H1 (cell line): ENCODE data around the gene FANCE. TPM values are rescaled to one million over a fixed set of nuclear protein-coding genes. Genes with fewer than 3 reads are reported as not detected.

Source experiments
- CTCF ChIA-PET: fragments of 300-600 bp; sonication (Branson Sonifier 250); formaldehyde crosslinking; loops from one replicate; lab custom pipeline; 2021; ENCODE audit not compliant: partially characterized antibody; lab: Charles Lee
- POLR2A ChIA-PET: fragments of 300-600 bp; sonication (Branson Sonifier 250); formaldehyde crosslinking; loops from one replicate; lab custom pipeline; 2021; ENCODE audit warnings: inconsistent platforms; ENCODE audit not compliant: partially characterized antibody; lab: Charles Lee
- DNase-seq, 2 experiments: peaks; one replicate each; pipeline versions ENCODE4 v3.0.0 to v3.0.0-alpha.2; 2010 to 2022; ENCODE audit warnings: low spot score in 2 of 2, low read depth in 1 of 2, mixed read lengths in 1 of 2
- FAIRE-seq: peaks from 2 replicates; lab custom pipeline; 2011; peaks lifted over from hg19 to GRCh38; lab: Jason Lieb, UNC
- H2AFZ ChIP-seq: 2 replicates; pipeline ENCODE4 v1.8.1; 2012; ENCODE audit warnings: low read length, inconsistent platforms
- H2AK5ac ChIP-seq: 2 replicates; pipeline ENCODE4 v1.6.1; 2013; ENCODE audit warnings: low read depth, low read length
- H2BK120ac ChIP-seq: replicated peaks from 2 replicates; pipeline ENCODE3; 2013; ENCODE audit warnings: low read depth, low read length, inconsistent platforms
- H2BK12ac ChIP-seq: 2 replicates; pipeline ENCODE4 v1.6.1; 2013; ENCODE audit warnings: low read depth, low read length
- H2BK15ac ChIP-seq: 2 replicates; pipeline ENCODE4 v1.6.1; 2013; ENCODE audit warnings: low read length
- H2BK20ac ChIP-seq: 2 replicates; pipeline ENCODE4 v1.6.1; 2013; ENCODE audit warnings: low read length
- H2BK5ac ChIP-seq: 2 replicates; pipeline ENCODE4 v1.6.1; 2013; ENCODE audit warnings: low read depth, low read length
- H3K14ac ChIP-seq: 2 replicates; pipeline ENCODE4 v1.6.1; 2013; ENCODE audit warnings: inconsistent platforms; ENCODE audit not compliant: insufficient read length
- H3K18ac ChIP-seq: 2 replicates; pipeline ENCODE4 v1.6.1; 2013; ENCODE audit warnings: low read length; ENCODE audit errors: extremely low read depth
- H3K23ac ChIP-seq: 2 replicates; pipeline ENCODE4 v1.6.1; 2013; ENCODE audit warnings: inconsistent platforms; ENCODE audit not compliant: insufficient read length
- H3K23me2 ChIP-seq: 2 replicates; pipeline ENCODE4 v1.6.1; 2013; ENCODE audit warnings: low read depth, low read length
- H3K27ac ChIP-seq: 2 replicates; pipeline ENCODE4 v1.6.1; 2011; ENCODE audit warnings: low read depth, low read length, inconsistent platforms
- H3K27me3 ChIP-seq, 4 experiments: replicated peaks in 1 of 4; 1 replicate in 1 of 4; 2 replicates in 3 of 4; pipeline versions ENCODE4 v1.6.1 to v1.8.1; 2011 to 2013; ENCODE audit warnings: low read length in 3 of 4, mild to moderate bottlenecking in 3 of 4, inconsistent platforms in 2 of 4, mixed read lengths in 2 of 4, moderate library complexity in 1 of 4; ENCODE audit not compliant: control insufficient read depth in 3 of 4, insufficient read depth in 3 of 4; ENCODE audit errors: extremely low read depth in 1 of 4
- H3K36me3 ChIP-seq, 4 experiments: 2 replicates each; pipeline versions ENCODE4 v1.6.1 to v1.8.1; 2011 to 2013; ENCODE audit warnings: mild to moderate bottlenecking in 4 of 4, low read length in 3 of 4, moderate library complexity in 2 of 4, control low read depth in 1 of 4, inconsistent platforms in 1 of 4; ENCODE audit not compliant: insufficient read depth in 4 of 4, control insufficient read depth in 2 of 4
- H3K4ac ChIP-seq: replicated peaks from 2 replicates; pipeline ENCODE3; 2013; ENCODE audit warnings: low read length, low read depth, mixed read lengths, inconsistent platforms; ENCODE audit not compliant: insufficient read length
- H3K4me1 ChIP-seq, 4 experiments: replicated peaks in 1 of 4; 1 replicate in 1 of 4; 2 replicates in 3 of 4; pipeline versions ENCODE4 v1.6.1 to v1.8.1; 2011 to 2013; ENCODE audit warnings: low read length in 3 of 4, inconsistent platforms in 2 of 4, mixed read lengths in 1 of 4; ENCODE audit not compliant: insufficient read depth in 4 of 4, control insufficient read depth in 3 of 4
- H3K4me2 ChIP-seq, 2 experiments: 2 replicates each; pipeline versions ENCODE4 v1.6.1 to v1.8.1; 2011 to 2013; ENCODE audit warnings: low read depth in 2 of 2, low read length in 2 of 2, control low read depth in 1 of 2, inconsistent platforms in 1 of 2, mild to moderate bottlenecking in 1 of 2; ENCODE audit not compliant: insufficient read depth in 1 of 2
- H3K4me3 ChIP-seq, 4 experiments: fragments of 200-600, 300-600 bp in 1 of 4; sonication (generic), shearing (Covaris generic), sonication (Bioruptor Twin) in 1 of 4; 2 replicates each; pipeline versions ENCODE4 v1.5.1 to v1.8.1; 2011 to 2016; ENCODE audit warnings: low read length in 4 of 4, low read depth in 3 of 4, control low read depth in 2 of 4, inconsistent platforms in 2 of 4, mild to moderate bottlenecking in 2 of 4, mixed read lengths in 1 of 4, moderate library complexity in 1 of 4; ENCODE audit not compliant: insufficient read depth in 2 of 4; ENCODE audit errors: extremely low read depth in 1 of 4
- H3K56ac ChIP-seq: replicated peaks from 2 replicates; pipeline ENCODE3; 2013; ENCODE audit warnings: low read depth, mild to moderate bottlenecking, mixed read lengths, low read length, inconsistent platforms; ENCODE audit not compliant: insufficient read length
- H3K79me1 ChIP-seq: 2 replicates; pipeline ENCODE4 v1.6.1; 2013; ENCODE audit warnings: low read depth, low read length, control low read depth
- H3K79me2 ChIP-seq, 2 experiments: 2 replicates each; pipeline versions ENCODE4 v1.6.1 to v1.8.1; 2012 to 2013; ENCODE audit warnings: low read length in 2 of 2, mild to moderate bottlenecking in 2 of 2, inconsistent platforms in 1 of 2; ENCODE audit not compliant: insufficient read depth in 2 of 2, control insufficient read depth in 1 of 2
- H3K9ac ChIP-seq, 4 experiments: replicated peaks in 1 of 4; 1 replicate in 1 of 4; 2 replicates in 3 of 4; pipeline versions ENCODE4 v1.6.1 to v1.8.1; 2011 to 2013; ENCODE audit warnings: low read depth in 3 of 4, low read length in 3 of 4, control low read depth in 2 of 4, mild to moderate bottlenecking in 2 of 4, moderate library complexity in 2 of 4, inconsistent platforms in 1 of 4; ENCODE audit errors: extremely low read depth in 1 of 4
- H3K9me3 ChIP-seq, 2 experiments: 2 replicates each; pipeline versions ENCODE4 v1.6.1 to v1.8.1; 2012 to 2013; ENCODE audit warnings: mild to moderate bottlenecking in 2 of 2, moderate library complexity in 2 of 2, control low read depth in 1 of 2, inconsistent platforms in 1 of 2, low read depth in 1 of 2, low read length in 1 of 2, mixed read lengths in 1 of 2; ENCODE audit not compliant: insufficient read depth in 2 of 2
- H4K20me1 ChIP-seq, 2 experiments: replicated peaks in 1 of 2; 2 replicates each; pipeline versions ENCODE3 to v1.8.1; 2011 to 2013; ENCODE audit warnings: inconsistent platforms in 2 of 2, low read length in 2 of 2, mild to moderate bottlenecking in 1 of 2; ENCODE audit not compliant: insufficient read depth in 2 of 2, control insufficient read depth in 1 of 2
- H4K5ac ChIP-seq: 2 replicates; pipeline ENCODE4 v1.6.1; 2013; ENCODE audit warnings: low read length, low read depth, mixed read lengths, inconsistent platforms; ENCODE audit not compliant: insufficient read length
- H4K8ac ChIP-seq: 2 replicates; pipeline ENCODE4 v1.8.0; 2013; ENCODE audit warnings: mild to moderate bottlenecking, moderate library complexity, low read length, inconsistent platforms; ENCODE audit not compliant: insufficient read depth; ENCODE audit errors: extremely low read depth
- H4K91ac ChIP-seq: replicated peaks from 2 replicates; pipeline ENCODE3; 2013; ENCODE audit warnings: low read length, mixed read lengths, inconsistent platforms; ENCODE audit not compliant: insufficient read length
- ASH2L ChIP-seq: fragments of 200-600, 300-600 bp; sonication (generic); IDR thresholded peaks from one replicate; pipeline ENCODE4 v1.7.1; 2017; ENCODE audit warnings: low read length
- BRCA1 ChIP-seq: IDR thresholded peaks from 2 replicates; pipeline ENCODE4 v1.6.1; 2012; ENCODE audit warnings: low read depth, low read length, improper control_type of control experiment
- KDM4A ChIP-seq: IDR thresholded peaks from one replicate; pipeline ENCODE4 v1.7.1; 2012; ENCODE audit warnings: low read depth, mild to moderate bottlenecking, moderate library complexity, low read length, inconsistent platforms; ENCODE audit not compliant: severe bottlenecking
- WGBS, 2 experiments: shearing (Covaris generic) in 1 of 2; methylation state at CpG; one replicate each; pipeline versions ENCODE4 v1.1.6 to v1.1.7; 2013 to 2015; ENCODE audit warnings: low lambda C conversion rate in 2 of 2, mixed read lengths in 2 of 2, inconsistent platforms in 1 of 2, low coverage in 1 of 2, missing lambda C conversion rate in 1 of 2; ENCODE audit not compliant: insufficient replicate concordance in 2 of 2, insufficient coverage in 1 of 2, insufficient read length in 1 of 2; ENCODE audit errors: extremely low coverage in 1 of 2, missing lambda C conversion rate in 1 of 2; 5-methylcytosine and 5-hydroxymethylcytosine counted together
- polyA plus RNA-seq, 7 experiments: library from polyadenylated mRNA; depleted of rRNA in 3 of 7; stranded (reverse) in 5 of 7; unstranded in 2 of 7; fragments of >200 nt in 5 of 7; fragments of 200-250 nt in 2 of 7; gene quantifications; 1 replicate in 5 of 7; 2 replicates in 1 of 7; 4 replicates in 1 of 7; pipeline versions ENCODE4 v1.2.1 to v1.2.3, GENCODE V29; 2011 to 2013; ENCODE audit warnings: missing spikeins in 2 of 7, mixed read lengths in 2 of 7
- total RNA-seq: library from RNA; stranded (reverse); fragmentation: NEBNext Ultra II Directional; extraction: Animal tissue kit (Norgen Biotek cat#: 25700); gene quantifications from 2 replicates; pipeline ENCODE4 v1.2.1, GENCODE V29; 2021

FANCE gene
- total and polyA plus RNA-seq, 2 of the 8 experiments (the other 6 are each of a cell fraction or from before 2014, with no cell fraction given): 16.1 to 17.0 TPM

DNA sequence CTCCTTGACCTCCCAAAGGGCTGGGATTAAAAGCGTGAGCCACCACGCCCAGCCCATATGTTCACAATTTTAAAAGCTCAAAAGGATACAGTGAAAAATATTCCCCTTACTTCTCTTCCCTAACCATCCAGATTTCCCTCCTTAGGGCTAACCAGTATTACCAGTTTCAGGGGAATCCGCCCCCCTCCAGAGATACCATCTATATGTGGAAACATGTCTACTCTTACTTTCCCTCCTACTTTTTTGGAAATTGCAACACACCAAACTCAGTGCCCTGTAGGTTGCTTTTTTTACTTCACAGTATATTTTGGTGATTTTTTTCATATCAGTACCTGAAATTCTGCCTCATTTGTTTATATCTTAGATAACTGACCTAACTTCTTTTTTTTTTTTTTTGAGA lies 9.1 kb downstream of the FANCE start:
- H3K79me2 ChIP-seq: no peaks in the 10 kb centered on the region
- no peak overlapping the region for H3K9ac ChIP-seq
- H2AK5ac ChIP-seq: no peak overlapping the region
- no peak overlapping the region for H3K4me2 ChIP-seq
- no peak overlapping the region for H2AFZ ChIP-seq
- no peak overlapping the region for H2BK120ac ChIP-seq
- WGBS, 2 experiments: 93% methylated on average over 3 of the region's 3 CpGs; no CpG with 5 or more reads in 1 of the 2 experiments
- no peak overlapping the region for H3K18ac ChIP-seq
- H4K8ac ChIP-seq: no peak overlapping the region
- H4K5ac ChIP-seq: no peak overlapping the region
- no peak overlapping the region for H3K4ac ChIP-seq
- no peak overlapping the region for H2BK15ac ChIP-seq
- H3K27ac ChIP-seq: no peak overlapping the region
- H3K27me3 ChIP-seq: no peaks in the 10 kb centered on the region
- no peak for FAIRE-seq
- peaks cover 9 to 23% (median 11%) of the 10 kb centered on the region in 4 experiments for H3K36me3 ChIP-seq
- H2BK20ac ChIP-seq: no peak overlapping the region
- no peak overlapping the region for H3K4me3 ChIP-seq
- no peak overlapping the region for H2BK12ac ChIP-seq
- H3K79me1 ChIP-seq: no peaks in the 10 kb centered on the region
- no peak overlapping the region for H4K91ac ChIP-seq
- H3K23ac ChIP-seq: no peak overlapping the region
- CTCF ChIA-PET: interaction anchor here (0.6 to 1.3 kb wide), 4 partner anchors 10 to 117 kb away, joined by 3 to 4 read pairs (median 3); no protein-coding TSS in a partner anchor
- TF ChIP-seq KDM4A: no peak
- TF ChIP-seq BRCA1: no peak
- TF ChIP-seq ASH2L: no peak
- no peak overlapping the region for H3K56ac ChIP-seq
- no peak overlapping the region for H2BK5ac ChIP-seq
- no peaks in the 10 kb centered on the region for H3K9me3 ChIP-seq
- no peak overlapping the region for H3K14ac ChIP-seq
- no peaks in the 10 kb centered on the region for H3K23me2 ChIP-seq
- no peak for DNase-seq
- H3K4me1 ChIP-seq: no peaks in the 10 kb centered on the region
- peaks cover 0 to 2% of the 10 kb centered on the region in 2 experiments for H4K20me1 ChIP-seq
- POLR2A ChIA-PET: interaction anchor here (1.7 kb wide), 1 partner anchor 9 kb away, joined by 3 read pairs; the partner anchor contains the start of gene FANCE
